MM.1S (cell line): Measurements from ENCODE around the gene SMPD3.

Source experiments
- CTCF ChIP-seq: fragments of 300-600 bp; sonication (generic); IDR thresholded peaks from 2 replicates; pipeline ENCODE4 v1.5.1; 2016; ENCODE audit warnings: antibody characterized with exemption, low read length, mixed read lengths
- EZH2 ChIP-seq: fragments of 300-600 bp; sonication (generic); optimal IDR thresholded peaks from 2 replicates; pipeline ENCODE3; 2017; ENCODE audit warnings: low read depth, mild to moderate bottlenecking, antibody characterized with exemption, low read length, mixed read lengths

DNA sequence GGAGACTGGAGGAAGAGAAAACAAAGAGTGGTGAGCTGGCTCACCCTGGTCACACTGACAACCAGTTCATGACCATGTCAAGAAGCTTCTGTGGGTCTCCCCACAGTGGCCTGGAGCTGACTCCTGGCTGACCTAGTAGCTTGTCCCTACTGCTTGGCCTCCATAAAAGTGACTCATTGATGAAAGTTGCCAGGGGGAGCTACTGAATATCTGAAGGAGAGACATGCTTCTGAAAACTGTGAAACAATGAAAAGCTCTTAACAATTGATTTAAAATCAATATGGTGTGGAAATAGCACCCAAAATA lies 22.0 kb downstream of the SMPD3 start:
- TF ChIP-seq CTCF (no peak), EZH2 (no peak)
